Stimulated activated CD4-positive, alpha-beta T cell treated with anti-CD3 and anti-CD28 coated beads, Interleukin-4, amount 100 ng/mL, for 24 hours (primary cell): ENCODE data around the gene NOCT.
"Not testable (repeated sequence)": the region's sequence is repeated elsewhere in the genome, so short reads cannot be mapped to it uniquely, and the experiment has no call there.

ENCODE experiments used
- DNase-seq: peaks from one replicate; pipeline ENCODE4 v3.0.0-alpha.2; 2020

NOCT gene, protein sequence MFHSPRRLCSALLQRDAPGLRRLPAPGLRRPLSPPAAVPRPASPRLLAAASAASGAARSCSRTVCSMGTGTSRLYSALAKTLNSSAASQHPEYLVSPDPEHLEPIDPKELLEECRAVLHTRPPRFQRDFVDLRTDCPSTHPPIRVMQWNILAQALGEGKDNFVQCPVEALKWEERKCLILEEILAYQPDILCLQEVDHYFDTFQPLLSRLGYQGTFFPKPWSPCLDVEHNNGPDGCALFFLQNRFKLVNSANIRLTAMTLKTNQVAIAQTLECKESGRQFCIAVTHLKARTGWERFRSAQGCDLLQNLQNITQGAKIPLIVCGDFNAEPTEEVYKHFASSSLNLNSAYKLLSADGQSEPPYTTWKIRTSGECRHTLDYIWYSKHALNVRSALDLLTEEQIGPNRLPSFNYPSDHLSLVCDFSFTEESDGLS

DNA sequence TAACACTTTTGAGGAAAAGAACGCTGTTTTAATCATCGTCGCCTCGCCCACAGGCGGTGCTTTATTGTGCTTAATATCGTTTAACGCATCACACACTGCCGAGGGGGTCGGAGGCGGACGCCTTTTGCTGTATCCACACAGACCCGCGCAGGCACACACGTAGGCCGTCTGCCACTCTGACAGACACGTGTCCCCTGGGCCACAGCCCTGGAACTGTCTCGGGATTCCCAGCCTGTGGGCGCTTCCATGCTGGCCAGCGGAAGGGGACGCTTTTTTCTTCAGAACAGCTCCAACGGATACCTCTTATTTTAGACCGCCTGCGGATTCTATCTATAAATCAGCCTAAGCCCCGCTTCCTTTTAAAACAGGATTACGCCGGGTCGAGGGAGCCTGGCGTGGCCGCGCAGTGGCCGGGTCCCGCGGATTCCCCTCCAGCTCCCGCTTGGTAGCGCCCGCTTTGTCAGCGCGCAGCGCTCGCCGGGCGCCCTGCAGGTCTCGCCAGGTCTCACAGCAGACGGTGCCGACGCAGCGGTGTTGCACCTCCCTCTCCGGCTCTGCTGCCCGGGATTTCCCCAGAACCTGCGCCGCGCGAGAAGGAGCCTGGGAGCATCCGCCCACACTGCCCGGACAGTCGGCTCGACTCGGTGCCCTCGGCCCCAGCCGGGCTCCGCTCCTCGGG, at the start of gene NOCT:
TSS of gene NOCT (plus strand) at position 513 of the 679 bp plus-strand sequence. CDS start 201 bp downstream, outside the sequence.
- DNase-seq, result peak; percentile 95

DNA sequence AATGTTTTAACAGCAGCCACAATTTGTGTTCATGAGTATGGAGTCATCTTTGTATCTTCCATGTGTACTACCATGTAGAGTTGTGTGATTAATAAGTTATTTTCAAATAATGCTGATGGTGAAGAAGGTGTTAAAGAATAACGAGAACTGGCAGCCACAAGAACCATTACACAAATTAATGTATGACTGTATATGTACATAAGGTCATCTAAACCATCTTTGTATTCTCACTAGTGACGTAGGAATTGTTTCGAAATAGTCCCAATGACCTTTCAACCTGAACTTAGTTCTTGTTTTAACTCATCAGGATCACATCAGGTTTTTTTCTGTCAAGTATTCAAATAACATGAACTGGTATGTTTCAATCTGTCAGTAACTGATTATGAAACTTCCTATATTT, 48.3 kb upstream of the NOCT start:
- DNase-seq, result no peak

DNA sequence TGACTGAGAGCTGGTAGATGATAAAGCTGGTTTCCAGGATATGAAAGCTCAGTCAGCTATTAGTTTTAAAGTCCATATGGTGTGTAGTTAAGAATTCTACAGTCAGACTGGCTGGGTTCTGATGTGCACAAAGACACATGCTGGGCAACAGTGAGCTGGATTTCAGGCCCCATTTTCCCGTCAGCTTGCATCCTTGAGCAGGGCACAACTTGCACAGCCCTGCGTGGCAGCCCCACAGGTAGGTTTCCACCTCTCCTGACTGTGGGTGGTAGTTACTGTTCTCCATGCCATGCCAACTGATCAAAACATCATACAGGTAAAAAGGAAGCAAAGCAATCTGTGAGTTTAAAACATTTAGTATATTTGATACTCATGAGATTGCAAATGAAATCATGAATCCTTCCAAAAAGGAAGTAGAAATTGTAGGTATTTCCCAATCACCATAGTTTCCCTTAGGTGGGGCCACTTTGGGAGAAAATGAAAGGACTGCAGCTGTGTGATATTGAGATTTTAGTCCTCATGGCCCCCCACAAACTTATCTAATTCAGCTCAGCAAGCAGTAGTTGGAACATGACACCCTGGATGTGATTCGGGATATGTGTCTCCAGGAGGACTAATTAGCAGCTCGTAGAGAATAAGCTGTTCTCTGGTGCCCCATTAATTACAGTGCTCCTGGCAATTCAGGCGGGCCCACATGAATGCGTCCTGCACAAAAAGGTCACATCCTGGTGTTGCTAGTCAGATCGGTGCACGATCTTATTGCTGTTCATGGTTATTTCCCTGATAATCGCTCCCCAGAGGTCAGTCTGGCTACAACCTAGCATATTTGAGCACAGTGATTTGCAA, 42.4 kb upstream of the NOCT start:
- no peak for DNase-seq

DNA sequence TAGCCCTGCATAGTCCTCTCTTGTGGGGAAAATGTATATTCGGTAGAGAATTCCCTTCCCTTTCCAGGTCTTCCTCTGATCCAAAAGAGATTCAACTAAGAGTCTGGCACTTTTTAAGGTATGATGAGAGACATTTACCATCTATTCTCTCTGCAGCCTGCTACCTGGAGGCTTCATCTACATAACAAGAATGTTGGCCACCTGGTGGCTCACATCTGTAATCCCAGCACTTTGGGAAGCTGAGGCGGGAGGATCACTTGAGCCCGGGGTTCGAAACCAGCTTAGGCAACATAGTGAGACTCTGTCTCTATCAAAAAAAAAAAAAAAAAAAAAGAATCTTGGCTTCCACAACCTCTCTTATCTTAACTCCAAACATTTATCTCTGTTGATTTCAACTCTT, 40.4 kb upstream of the NOCT start:
- no peak for DNase-seq

DNA sequence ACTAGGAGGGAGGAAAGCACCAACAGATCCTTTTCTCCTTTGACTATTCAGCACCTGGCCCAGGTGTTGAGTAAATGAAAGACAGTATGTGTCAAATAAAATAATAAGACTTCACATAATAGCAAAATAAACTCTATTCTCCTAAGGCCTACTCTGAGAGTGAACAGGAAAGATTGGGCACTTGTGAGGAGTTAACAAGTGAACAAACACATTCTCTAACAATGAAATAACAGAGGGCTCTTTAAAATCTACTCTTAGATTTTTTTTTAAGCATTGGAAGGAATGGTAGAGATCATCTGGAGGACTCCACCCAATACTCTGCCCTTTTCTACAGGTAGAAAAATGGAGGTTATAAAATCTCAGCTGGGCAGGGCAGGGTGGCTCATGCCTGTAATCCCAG, 39.1 kb upstream of the NOCT start:
- no peak for DNase-seq

DNA sequence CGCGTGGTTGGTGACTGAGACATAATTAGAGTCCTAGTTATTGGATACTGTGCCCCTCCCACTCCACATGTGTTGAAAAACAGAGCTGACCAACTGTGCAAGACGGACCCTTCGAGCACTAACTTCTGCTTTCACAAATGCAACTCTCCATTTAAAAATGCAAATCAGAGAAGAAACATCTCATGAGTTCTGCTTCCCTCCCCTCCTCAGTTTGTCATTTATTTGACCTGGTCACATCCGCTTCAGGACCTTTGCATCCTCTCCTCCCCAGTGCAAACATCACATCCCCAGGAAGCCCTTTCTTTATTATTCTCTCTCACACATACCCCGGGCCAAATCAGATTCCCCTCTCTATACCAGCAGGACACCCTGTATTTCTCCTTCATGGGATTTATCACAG, 38.1 kb upstream of the NOCT start:
- DNase-seq, result no peak

DNA sequence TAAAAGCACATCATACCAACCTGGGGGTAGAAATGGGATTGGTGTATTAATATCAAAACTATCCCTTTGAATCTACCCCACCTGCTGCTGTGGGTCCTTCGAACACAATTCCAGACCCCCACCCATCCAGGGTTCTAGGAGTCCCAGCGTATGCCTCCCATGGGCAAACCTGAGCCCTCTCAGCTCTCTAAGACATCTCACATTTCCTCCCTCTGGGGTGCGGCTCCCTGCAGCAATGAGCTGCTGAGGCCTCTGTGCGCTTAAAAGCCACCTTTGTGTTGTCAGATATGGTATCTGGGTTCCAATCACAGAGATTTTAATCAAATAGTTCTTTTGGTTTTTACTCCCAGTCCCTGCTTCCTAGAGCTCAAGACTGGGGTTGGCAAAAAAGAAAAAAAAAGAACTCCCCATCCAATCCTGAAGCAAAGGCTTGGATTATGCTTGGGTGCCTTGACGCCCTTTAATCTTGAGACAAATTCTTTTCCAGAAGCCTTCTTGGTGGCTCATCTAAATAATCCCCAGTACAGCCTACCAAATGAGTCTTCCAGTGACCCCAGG, 37.5 kb upstream of the NOCT start:
- no peak for DNase-seq

DNA sequence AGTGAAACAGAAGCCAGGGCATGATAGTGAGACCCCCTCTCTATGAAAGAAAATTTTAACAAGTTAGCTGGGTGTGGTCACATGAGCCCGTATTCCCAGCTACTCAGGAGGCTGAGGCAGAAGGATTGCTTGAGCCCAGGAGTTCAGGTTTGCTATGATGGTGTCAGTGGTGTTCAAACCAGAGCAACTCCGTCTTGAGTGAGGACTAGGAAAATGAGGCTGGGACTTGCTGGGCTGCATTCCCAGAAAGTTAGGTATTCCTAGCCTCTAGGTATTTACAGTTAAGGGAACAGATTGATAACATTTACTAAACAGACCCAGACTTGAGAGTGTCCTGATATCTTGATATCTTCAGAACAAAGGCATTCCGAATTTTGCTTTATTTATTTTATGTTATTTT, 37.0 kb upstream of the NOCT start:
- DNase-seq, result no peak

DNA sequence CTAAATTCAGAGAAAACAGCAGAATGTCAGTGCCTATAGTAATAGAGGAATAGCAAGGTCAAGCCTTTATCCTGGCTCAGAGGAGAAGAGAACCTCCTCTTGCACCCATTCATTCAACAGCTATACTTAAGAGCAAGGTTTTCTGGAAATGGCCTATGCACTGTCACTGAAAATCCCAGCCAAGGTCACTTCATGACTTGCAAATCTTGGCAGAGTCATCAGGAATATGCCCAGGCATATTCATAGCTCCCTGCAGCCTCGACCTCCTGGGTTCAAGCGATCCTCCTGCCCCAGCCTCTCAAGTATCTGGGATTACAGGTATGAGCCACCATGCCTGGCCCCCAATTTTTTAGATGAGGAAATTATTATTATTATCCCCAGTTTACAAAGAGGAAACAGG, 35.8 kb upstream of the NOCT start:
- DNase-seq, result no peak

DNA sequence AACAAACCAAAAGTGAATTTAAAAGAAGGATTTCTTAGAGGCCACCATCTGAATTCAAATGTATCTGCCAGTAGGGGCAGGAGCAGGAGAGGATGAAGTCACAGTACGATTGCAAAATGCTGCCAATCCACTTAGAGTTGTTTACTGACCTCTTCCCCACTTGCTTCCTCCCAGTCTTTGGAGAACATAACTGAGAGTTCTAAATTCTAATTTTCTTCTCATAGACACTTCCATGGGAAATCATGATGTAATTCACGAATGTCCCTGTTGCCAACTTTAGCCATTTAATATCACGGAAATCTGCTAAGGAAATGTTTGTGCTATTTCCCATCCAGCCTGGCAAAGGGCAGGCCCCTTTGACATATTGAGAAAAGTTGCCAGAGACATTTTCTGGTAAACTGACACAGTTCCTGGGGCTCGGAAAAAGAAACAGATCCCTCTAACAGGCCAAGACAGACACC, 33.6 kb upstream of the NOCT start:
- no peak for DNase-seq

DNA sequence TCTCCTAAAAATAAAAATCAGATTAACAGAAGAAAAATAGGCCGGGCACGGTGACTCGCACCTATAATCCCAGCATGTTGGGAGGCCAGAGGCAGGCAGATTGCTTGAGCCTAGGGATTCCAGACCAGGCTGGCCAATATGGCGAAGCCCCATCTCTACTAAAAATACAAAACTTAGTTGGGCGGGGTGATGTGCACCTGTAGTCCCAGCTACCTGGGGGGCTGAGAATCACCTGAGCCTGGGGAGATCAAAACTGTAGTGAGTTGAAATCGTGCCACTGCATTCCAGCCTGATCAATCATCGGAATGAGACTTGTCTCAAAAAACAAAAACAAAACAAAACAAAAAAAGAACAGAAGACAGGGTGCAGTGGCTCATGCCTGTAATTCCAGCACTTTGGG, 32.8 kb upstream of the NOCT start:
- no peak for DNase-seq

DNA sequence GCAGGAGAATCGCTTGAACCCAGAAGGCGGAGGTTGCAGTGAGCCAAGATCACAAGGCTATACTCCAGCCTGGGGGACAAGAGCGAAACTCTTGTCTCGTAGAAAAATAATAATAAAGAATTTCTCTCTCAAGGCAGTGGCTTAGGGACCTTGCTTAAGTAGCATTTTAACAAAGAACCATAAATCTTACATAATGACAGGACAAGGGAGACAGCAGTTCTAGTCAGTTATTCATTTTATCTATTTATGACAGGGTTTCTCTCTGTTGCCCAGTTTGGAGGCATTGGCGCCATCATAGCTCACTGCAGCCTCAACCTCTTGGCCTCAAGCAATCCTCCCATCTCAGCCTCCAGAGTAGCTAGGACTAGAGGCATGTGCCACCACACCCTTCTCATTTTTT, 31.9 kb upstream of the NOCT start:
- no peak for DNase-seq

DNA sequence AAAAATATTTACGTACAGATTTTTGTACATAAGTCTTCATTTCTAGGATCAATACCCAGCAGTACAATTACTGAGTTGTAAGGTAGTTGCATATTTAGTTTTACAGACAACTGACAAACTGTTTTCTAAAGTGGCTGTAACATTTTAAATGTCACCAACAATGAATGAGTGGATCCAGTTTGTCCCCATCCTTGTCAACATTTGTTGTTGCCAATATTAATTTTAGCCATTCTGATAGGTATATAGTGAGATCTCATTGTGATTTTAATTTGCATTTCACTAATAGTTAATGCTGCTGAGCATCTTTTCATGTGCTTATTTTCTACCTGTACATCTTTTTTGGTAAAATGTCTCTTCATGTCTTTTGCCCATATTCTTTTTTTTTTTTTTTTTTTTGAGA, 30.9 kb upstream of the NOCT start:
- DNase-seq, result no peak

DNA sequence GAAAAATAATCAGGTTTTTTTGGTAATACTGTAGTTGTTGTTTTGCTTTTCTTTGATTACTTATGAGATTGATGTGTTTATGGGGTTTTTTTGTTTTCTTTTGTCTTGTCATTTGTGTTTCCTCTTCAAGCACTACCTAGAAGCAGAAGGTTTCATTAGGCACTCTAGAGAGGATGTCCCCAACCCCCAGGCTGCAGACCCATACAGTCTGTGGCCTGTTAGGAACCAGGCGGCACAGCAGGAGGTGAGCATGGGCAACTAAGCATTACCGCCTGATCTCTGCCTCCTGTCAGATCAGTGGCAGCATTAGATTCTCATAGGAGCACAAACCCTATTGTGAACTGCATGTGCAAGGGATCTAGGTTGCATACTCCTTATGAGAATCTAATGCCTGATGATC, 22.9 kb upstream of the NOCT start:
- no peak for DNase-seq

DNA sequence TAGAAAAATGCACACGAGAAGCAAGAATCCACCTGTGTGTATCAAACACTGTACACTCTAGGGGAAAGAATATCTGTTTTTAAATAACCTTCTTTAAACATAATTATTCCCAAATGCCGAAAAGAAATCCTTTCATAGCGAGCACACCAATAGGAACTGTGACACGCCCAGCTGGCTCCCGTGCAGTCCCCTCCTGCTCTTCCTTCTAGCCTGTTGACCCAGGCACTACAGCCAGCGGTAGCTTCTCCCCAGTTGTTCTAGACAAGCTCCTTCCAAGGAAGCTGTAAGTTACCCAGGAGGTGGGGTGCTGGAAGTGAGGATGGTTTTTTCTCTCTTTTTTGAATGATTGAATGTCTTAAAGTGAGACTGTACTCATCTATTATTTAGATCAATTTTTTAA, 19.5 kb upstream of the NOCT start:
- no peak for DNase-seq

DNA sequence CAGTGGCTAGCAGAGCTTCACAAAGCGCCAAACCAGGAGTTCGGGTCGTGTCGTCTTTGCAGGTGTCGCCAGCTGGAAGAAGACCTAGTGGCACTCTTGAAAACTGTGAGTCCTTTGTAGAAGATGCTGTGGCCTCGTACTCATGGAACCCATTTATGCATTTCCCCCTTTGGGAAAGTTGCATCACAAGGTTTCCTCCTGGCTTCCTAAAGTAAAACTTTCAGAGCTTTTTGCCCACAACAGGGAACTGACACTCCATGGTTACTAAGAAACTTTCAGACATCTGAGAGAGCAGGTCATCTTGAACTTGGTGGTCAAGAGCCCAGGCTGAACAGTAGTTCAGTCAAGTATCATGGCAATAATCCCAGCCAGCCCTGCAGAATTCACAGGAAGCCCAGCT, 15.9 kb upstream of the NOCT start:
- DNase-seq, result no peak

DNA sequence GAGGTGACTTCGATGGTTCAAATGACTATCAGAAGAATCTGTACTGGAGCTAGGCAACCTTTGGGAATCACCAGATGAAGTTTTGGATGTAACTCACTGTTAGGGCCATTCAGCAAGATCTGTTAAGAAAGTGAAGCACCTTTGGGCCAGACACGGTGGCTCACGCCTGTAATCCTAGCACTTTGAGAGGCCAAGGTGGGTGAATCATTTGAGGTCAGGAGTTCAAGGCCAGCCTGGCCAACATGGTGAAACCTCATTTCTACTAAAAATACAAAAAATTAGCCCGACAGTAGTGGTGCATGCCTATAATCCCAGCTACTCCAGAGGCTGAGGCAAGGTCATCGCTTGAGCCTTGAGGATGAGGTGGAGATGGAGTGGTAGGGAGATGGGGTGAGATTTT, 15.4 kb upstream of the NOCT start:
- DNase-seq, result not testable (repeated sequence)

DNA sequence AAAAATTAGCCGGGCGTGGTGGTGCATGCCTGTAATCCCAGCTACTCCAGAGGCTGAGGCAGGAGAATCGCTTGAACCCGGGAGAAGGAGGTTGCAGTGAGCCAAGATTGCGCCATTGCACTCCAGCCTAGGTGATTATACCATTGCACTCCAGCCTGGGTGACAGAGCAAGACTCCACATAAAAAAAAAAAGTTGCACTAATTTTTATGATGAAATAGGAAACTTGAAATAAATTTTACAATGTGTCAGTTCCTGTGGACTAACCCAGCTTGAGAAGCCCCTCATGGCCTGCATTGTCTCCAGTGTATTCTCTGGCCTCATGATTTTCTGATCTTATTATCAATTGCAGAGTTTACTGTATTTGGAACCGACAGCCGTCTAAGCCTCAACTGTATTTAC, 14.2 kb upstream of the NOCT start:
- not testable (repeated sequence) for DNase-seq

DNA sequence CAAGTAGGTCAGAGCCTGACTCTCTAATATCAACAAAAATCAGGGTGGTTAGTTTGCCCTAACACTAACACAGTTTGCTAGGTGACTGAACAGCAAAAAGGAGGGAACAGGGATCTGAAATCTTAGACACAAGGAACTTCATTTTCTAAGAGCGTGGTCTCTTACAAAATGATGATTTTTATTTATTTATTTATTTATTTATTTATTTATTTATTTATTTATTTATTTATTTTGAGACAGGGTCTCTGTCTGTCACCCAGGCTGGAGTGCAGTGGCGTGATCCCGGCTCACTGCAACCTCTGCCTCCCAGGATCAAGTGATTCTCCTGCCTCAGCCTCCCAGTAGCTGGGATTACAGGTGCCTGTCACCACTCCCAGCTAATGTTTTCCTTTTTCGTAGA, 11.9 kb upstream of the NOCT start:
- DNase-seq, result not testable (repeated sequence)

DNA sequence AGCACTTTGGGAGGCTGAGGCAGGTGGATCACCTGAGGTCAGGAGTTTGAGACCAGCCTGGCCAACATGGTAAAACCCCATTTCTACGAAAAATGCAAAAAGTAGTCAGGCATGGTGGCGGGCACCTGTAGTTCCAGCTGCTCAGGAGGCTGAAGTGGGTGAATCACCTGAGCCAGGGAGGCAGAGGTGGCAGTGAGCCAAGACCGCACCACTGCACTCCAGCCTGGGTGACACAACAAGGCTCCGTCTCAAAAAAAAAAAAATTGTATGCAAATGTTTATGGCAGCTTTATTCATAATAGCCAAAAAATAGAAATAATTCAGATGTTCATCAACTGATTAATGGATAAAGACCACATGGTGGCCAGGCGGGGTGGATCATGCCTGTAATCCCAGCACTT, 9.8 kb upstream of the NOCT start:
- DNase-seq, result no peak

DNA sequence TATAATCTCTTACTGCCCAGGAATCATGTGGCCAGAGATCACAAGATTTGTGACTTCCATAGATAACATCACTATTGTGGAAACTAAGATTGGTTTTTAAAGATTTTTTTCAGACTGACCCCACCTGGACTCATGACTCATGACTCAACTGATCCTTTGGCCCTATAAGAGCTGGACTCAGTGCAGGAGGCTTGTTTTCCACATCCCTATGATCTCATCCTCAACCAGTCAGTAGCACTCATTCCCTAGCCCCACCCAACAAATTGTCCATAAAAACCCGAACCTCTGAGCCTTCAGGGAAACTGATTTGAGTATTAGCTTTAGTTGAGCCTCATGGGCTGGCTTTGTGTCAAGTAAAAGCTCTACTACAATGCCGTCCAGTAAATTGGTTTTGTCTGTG, 7.9 kb upstream of the NOCT start:
- DNase-seq, result no peak

DNA sequence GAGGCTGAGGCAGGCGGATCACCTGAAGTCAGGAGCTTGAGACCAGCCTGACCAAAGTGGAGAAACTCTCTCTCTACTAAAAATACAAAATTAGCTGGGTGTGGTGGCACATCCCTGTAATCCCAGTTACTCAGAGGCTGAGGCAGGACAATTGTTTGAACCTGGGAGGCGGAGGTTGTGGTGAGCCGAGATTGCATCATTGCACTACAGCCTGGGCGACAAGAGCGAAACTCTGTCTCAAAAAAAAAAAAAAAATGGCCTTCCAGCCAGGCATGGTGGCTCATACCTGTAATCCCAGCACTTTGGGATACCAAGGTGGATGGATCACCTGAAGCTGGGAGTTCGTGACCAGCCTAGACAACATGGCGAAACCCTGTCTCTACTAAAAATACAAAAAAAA, 7.3 kb upstream of the NOCT start:
- DNase-seq, result not testable (repeated sequence)

DNA sequence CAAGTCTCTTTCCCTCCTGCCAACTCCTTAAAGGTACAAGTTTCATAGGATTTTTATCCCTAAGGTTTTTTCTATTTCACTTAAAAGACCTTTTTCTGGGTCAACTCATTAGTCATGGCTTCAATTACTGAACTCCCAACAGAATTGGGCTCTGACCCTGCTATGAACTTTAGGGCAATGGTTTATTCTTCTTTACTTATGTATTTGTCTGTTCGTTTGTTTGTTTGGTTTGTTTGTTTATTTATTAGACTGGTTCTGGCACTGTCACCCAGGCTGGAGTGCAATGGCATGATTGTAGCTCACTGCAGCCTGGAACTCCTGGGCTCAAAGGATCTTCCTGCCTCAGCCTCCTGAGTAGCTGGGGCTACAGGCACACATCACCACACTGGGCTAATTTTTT, 5.9 kb upstream of the NOCT start:
- DNase-seq, result no peak
